ENCODE measurements around the gene PYGB. TPM values are rescaled to one million over a fixed set of nuclear protein-coding genes. Genes with fewer than 3 reads are reported as not detected.

The PYGB gene
- total RNA-seq, 1 donor from 2014 or later = 57.9 TPM

DNA sequence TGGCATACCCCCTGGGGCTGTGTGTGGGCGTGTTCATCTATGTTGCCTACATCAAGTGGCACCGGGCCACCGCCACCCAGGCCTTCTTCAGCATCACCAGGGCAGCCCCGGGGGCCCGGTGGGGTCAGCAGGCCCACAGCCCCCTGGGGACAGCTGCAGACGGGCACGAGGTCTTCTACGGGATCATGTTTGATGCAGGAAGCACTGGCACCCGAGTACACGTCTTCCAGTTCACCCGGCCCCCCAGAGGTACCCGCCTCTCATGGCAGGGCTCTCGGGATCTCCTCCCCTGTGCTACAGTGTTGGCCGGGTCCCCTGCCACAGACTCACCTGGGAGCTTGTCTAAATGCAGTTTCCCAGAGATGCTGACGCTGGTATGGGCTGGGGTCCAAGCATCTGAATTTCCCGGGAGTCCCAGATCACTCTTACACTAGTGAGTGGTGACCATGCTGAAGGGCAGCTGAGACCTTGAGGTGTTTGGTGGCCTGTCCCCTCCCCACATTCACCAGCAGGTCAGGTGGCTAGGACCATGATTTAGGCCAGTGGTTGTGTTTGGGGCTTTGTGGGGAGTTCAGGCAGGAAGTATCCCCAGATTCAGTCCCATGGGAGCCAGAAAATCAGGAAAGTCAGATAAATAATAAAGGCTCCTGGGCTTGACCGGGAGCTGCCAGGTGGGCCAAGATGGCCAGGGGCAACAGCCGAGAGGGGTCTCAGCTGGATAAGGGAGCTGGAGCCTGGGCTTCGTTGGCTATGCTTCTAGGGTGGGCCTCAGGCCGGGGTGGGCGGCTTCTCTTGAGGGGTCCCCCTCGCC, 40.5 kb upstream of the PYGB start:
- DNase-seq (ENCODE audit: low spot score) = no peak
- H3K9me3 Mint-ChIP-seq (ENCODE audit: unreplicated experiment) = no peaks in the 10 kb centered on the region
- peaks cover 9% of the 10 kb centered on the region for H3K36me3 Mint-ChIP-seq (ENCODE audit: low read depth, unreplicated experiment)
- peaks cover 2% of the 10 kb centered on the region for H3K27me3 Mint-ChIP-seq (ENCODE audit: unreplicated experiment)
- no peak for TF ChIP-seq CTCF (IDR thresholded peaks at IDR 0.05; ENCODE audit: unreplicated experiment)
- no peaks in the 10 kb centered on the region for H3K4me1 Mint-ChIP-seq (ENCODE audit: unreplicated experiment)
- H3K27ac Mint-ChIP-seq (ENCODE audit: unreplicated experiment) = no peak overlapping the region
- no peak overlapping the region for H3K4me3 Mint-ChIP-seq (ENCODE audit: unreplicated experiment)

DNA sequence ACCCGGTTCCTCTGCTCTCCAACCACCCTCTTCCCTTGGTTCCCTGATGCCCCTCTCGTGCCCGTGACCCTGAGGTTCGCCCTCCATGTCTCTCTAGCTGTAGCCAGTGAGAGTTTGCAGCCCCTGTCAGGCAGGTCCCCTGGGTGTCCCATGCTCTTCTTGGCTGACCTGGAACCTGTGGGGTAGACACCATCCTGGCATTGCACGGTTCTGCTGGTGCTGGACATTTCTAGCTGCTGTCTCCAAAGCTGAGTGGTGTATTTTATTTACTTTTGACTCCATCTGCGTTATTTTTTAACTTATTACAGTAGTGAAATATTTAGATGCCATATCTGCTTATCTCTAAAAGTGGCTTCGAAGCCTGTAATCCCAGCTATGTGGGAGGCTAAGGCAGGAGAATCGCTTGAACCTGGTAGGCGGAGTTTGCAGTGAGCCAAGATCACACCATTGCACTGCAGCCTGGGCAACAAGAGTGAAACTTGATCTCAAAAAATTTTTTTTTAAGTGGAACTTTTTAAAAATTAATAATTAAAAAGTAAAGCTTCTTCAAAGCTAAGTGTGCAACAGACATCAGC, 39.8 kb upstream of the PYGB start:
- no peaks in the 10 kb centered on the region for H3K4me1 Mint-ChIP-seq (ENCODE audit: unreplicated experiment)
- H3K27me3 Mint-ChIP-seq (ENCODE audit: unreplicated experiment) = peaks cover 2% of the 10 kb centered on the region
- no peak for DNase-seq (ENCODE audit: low spot score)
- H3K36me3 Mint-ChIP-seq (ENCODE audit: low read depth, unreplicated experiment) = peaks cover 9% of the 10 kb centered on the region
- no peaks in the 10 kb centered on the region for H3K9me3 Mint-ChIP-seq (ENCODE audit: unreplicated experiment)
- no peak overlapping the region for H3K4me3 Mint-ChIP-seq (ENCODE audit: unreplicated experiment)
- H3K27ac Mint-ChIP-seq (ENCODE audit: unreplicated experiment) = no peak overlapping the region
- TF ChIP-seq CTCF (IDR thresholded peaks at IDR 0.05; ENCODE audit: unreplicated experiment) = no peak

- Mint-ChIP-seq H3K36me3 (ENCODE audit: low read depth, unreplicated experiment) (peaks cover 9% of the 10 kb centered on the region), H3K4me3 (ENCODE audit: unreplicated experiment) (no peak overlapping the region), H3K9me3 (ENCODE audit: unreplicated experiment) (no peaks in the 10 kb centered on the region), H3K27ac (ENCODE audit: unreplicated experiment) (no peak overlapping the region), H3K4me1 (ENCODE audit: unreplicated experiment) (no peaks in the 10 kb centered on the region), H3K27me3 (ENCODE audit: unreplicated experiment) (peaks cover 2% of the 10 kb centered on the region)
- no peak for DNase-seq (ENCODE audit: low spot score)
- no peak for TF ChIP-seq CTCF (IDR thresholded peaks at IDR 0.05; ENCODE audit: unreplicated experiment)
Observed at GRCh38 chr20:25209400-25209799, 38.5 kb upstream of the PYGB start.

GRCh38 chr20:25209911-25210310, 38.0 kb upstream of the PYGB start:
- no peak for DNase-seq (ENCODE audit: low spot score)
- Mint-ChIP-seq H3K4me1 (ENCODE audit: unreplicated experiment) (no peaks in the 10 kb centered on the region), H3K4me3 (ENCODE audit: unreplicated experiment) (no peak overlapping the region), H3K27ac (ENCODE audit: unreplicated experiment) (no peak overlapping the region), H3K9me3 (ENCODE audit: unreplicated experiment) (no peaks in the 10 kb centered on the region), H3K27me3 (ENCODE audit: unreplicated experiment) (peaks cover 2% of the 10 kb centered on the region), H3K36me3 (ENCODE audit: low read depth, unreplicated experiment) (peaks cover 9% of the 10 kb centered on the region)
- TF ChIP-seq CTCF (IDR thresholded peaks at IDR 0.05; ENCODE audit: unreplicated experiment) = no peak

GRCh38 chr20:25211273-25211672, 36.6 kb upstream of the PYGB start:
- Mint-ChIP-seq H3K9me3 (ENCODE audit: unreplicated experiment) (no peaks in the 10 kb centered on the region), H3K27me3 (ENCODE audit: unreplicated experiment) (peaks cover 4% of the 10 kb centered on the region), H3K4me1 (ENCODE audit: unreplicated experiment) (no peaks in the 10 kb centered on the region), H3K4me3 (ENCODE audit: unreplicated experiment) (peak overlapping the region; percentile 33), H3K36me3 (ENCODE audit: low read depth, unreplicated experiment) (peaks cover 14% of the 10 kb centered on the region), H3K27ac (ENCODE audit: unreplicated experiment) (no peak overlapping the region)
- DNase-seq (ENCODE audit: low spot score) = no peak
- no peak for TF ChIP-seq CTCF (IDR thresholded peaks at IDR 0.05; ENCODE audit: unreplicated experiment)
